ENCODE measurements around the gene CCDC149.

Gene CCDC149

GRCh38 chr4:24799196-24799543 lies 113.7 kb downstream of the CCDC149 start:
- DNase-seq = no peak

DNA sequence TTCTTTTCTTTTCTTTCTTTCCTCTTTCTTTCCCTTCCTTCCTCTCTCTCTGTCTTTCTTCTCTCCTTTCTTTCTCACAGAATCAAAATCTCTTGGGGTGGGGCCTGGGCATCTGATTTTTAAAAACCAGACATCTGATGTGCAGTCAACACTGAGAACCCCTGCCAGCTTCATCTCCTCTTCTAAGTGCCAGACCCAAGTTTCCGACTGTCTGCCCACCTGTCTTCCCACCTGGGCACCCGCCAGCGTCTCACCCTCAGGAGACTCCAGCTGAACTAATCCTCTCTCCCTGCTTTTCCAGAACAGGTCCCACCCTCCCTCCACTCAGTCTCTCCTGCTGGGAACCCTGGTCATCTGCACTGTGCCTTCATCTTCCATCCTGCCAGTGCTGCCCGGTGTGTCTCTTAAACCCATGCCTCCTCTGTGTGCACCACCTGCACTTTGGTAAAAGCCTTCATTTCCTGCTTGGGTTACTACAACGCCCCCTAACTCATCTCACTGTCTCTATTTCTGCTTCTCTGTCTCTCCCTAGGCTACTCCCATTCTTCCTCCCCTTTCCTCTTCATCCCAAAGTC lies 114.7 kb downstream of the CCDC149 start:
- no peak for DNase-seq

DNA sequence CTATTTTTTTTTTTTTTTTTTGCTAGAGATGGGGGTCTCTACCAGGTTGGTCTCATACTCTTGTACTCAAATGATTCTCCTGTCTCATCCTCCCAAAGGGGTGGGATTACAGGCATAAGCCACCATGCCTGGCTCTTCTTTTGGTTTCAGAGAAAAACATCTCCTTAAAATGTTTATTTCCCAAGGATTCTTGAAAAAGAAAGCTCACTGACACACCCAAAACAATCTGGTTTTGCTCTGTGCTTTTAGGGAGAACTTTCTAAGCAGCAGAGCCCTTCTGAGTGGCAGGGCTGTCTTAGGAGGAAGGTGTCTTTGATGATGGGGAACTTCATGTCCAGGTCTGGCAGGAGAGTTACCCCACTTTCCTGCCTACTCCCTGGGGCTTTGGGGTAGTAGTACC lies 116.2 kb downstream of the CCDC149 start:
- no peak for DNase-seq

DNA sequence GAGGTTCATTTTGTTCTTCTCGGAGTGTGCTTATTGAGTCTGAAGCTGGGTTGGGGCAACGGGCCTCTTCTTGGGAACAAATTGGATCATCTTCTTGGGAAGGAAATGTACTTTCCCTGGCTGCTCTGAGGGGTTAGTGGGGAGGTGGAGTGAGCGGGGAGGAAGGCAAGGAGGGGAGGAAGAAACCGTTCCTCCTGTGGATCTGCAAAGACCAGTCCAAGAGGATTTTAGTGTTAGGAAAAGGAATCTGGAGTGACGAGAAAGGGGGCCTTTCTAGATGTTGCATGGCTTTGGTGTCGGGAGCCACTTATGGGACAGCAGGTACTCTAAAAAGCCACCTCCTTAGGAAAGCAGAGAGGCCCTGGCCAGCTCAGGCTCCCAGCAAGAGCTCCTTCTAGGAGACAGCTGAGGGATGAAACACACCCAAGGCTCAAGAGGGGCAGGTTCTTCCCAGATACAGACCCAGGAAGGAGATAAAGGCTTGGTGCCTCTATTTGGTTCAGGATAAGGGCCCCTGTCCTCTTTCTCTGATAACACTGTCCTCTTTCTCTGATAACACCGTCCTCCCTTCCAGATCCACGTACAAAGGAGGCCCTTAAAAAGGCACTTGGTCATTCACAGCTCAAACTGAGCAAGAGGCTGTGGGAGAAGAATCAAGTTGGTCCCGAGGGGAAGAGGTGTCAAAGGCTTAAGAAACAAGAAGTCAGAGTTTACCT lies 117.0 kb downstream of the CCDC149 start:
- no peak for DNase-seq

- no peak for DNase-seq
Observed at GRCh38 chr4:24794916-24795665, 117.8 kb downstream of the CCDC149 start, which contains the start of gene SOD3. Gene SOD3 (plus strand): TSS chr4:24795573. CDS start chr4:24799522, 3,949 bp downstream.

DNA sequence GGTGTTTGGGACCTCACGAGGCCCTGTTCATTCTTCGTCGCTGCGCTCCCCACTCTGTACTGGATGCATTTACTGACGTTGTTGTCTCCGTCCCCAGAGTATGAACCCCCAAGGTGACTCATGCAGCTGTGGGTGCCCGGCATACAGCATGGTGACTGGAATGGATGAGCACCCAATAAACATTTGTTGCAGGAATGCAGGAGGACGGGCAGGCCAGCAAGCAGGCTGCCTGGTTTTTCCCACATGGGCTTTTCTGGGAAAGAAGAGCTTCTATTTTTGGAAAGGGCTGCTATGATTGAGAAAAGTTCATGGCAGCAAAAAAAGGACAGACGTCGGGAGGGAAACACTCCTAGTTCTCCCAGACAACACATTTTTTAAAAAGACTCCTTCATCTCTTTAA lies 118.4 kb downstream of the CCDC149 start:
- no peak for DNase-seq

GRCh38 chr4:24794051-24794450 lies 118.8 kb downstream of the CCDC149 start:
- DNase-seq = no peak

DNA sequence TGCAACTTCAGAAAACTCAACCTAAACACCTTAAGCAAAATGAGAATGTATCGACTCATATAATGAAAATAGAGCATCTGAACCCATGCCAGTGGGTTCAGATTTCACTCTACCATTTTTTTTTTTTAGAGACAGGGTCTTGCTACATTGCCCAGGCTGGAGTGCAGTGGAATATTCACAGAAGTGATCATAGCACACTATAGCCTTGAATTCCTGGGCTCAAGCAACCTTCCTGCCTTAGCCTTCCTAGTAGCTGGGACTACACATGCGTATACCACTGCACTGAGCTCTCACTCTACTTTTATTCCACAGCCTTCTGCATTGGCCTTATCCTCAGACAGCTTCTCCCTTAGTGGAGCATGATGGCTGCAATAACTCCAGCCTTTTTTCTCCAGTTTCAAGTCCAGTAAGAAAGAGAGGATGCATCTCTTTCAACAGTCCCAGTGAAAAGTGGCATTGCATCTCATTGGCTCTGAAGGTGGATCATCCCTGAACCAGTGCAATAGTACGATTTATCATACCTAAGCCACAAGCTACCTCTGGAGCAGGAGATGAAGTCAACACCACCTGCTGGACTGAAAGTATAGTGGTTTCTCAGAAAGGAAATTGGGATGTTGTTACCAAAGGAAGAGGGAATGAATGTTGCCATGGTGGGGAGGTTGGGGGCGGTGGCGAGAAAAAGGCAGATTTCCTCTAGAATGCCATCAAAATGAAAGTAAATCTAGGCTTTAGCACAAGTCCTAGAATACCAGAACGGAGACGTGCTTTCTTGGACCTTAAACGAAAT lies 119.4 kb downstream of the CCDC149 start:
- no peak for DNase-seq

- no peak for DNase-seq
Observed at GRCh38 chr4:24792552-24792951, 120.3 kb downstream of the CCDC149 start.

DNA sequence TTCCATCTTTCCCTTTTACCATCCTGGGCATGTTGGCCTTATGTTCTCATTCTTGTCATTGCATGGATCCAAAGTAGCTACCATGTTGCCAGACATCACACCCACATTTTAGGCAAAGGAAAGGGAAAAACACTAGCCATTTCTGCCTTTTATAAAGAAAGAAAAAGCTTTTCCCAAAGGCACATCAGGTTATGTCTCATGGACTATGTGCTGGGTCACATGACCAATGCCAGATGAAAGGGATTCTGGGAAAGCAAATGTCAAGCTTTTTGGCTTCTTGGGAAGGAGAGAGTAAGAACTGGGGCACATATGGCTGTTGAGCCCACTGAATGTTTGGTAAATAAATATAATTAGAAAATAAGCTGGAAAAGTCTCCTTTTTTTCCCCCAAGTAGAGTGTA lies 121.8 kb downstream of the CCDC149 start:
- DNase-seq = no peak

DNA sequence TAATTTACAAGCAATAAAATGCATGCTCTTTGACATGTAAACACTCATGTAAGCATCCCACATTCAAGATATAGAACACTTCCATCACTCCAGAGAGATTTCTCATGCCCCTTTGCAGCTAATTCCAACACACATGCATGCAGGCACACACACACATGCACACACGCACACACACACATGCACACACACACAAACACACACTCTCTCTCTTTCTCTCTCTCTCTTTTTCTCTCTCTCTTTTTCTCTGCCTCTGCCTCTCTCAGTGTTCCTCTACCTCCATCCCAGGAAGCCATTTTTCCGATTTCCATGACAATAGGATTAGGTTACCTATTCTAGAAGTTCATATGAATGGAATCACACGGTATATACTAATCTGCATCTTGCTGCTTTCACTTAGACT lies 129.3 kb downstream of the CCDC149 start:
- DNase-seq = no peak

GRCh38 chr4:24781999-24782745 lies 130.7 kb downstream of the CCDC149 start:
- no peak for DNase-seq

DNA sequence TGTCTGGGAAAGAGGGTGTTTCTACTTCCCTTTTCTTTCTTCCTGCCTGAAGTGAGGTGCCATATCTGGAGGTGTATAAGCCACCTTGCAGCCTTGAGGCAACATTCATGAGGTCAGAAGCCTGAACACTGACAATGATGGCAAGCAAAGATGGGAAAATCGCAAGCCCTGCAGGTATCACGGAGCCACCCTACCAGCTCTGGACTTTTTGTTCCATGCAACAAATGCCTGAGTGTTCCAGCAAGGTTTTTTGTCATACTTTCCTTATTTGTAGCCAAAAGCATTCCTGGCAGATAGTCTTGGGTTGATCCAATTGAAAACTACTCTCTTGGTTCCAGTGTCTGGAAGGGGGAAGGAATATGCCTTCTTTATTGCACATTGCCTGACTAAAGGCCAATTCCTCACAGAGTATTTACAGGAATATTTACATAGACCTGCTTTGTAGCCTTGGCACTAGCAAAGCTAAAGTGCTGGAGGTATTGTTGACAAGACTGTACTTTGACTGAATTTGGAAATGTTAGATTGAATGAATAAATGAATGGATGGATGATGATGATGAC lies 131.8 kb downstream of the CCDC149 start:
- DNase-seq = no peak

- DNase-seq = no peak
Observed at GRCh38 chr4:24778464-24779225, 134.2 kb downstream of the CCDC149 start.

- no peak for DNase-seq
Observed at GRCh38 chr4:24777536-24778463, 135.0 kb downstream of the CCDC149 start.

GRCh38 chr4:24775750-24776149 lies 137.1 kb downstream of the CCDC149 start:
- no peak for DNase-seq

DNA sequence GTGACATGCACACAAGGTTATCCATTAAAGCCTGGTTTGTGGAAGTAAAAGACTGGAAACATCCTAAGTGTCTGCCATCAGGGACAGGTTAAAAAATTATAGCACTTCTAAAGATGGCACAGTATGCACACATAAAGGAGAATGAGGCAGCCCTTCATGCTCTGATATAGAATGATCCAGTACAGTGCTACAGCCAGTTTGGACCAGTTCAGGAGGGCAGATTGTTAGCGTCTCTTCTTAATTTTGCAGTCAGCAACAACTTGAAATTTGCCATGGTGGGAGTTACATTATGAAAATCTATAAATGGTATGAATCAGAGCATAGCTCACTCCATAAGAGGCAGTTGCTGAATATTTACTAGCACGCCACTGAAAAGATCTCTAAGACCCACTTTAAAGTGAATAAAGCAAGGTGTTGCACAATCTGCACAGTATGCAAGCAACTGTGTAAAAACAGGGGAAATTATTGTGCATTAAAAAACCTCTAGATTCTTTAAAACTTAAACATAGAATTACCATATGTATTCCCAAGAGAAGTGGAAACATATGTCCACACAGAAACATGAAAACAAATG lies 137.7 kb downstream of the CCDC149 start:
- DNase-seq = no peak

GRCh38 chr4:24774452-24774851 lies 138.4 kb downstream of the CCDC149 start:
- DNase-seq = no peak

GRCh38 chr4:24772952-24773351 lies 139.9 kb downstream of the CCDC149 start:
- DNase-seq = no peak

Measured in SHP77 treated with DMSO at 0.1 percent for 48 hours (cell line).